Bronchial epithelial cell (primary cell): ENCODE measurements around the gene MINDY4. TPM values are rescaled to one million over a fixed set of nuclear protein-coding genes. Genes with fewer than 3 reads are reported as not detected.
A peak's percentile ranks its signal among the peaks of the same experiment; 100 is the strongest.

Experiments
- DNase-seq: peaks from one replicate; pipeline ENCODE4 v3.0.0-alpha.2; 2010; ENCODE audit warnings: low read depth
- FAIRE-seq: peaks from 2 replicates; lab custom pipeline; 2011; peaks lifted over from hg19 to GRCh38; lab: Jason Lieb, UNC
- H3K27me3 ChIP-seq: 2 replicates; pipeline ENCODE4 v1.5.1; 2011; ENCODE audit warnings: low read length; ENCODE audit not compliant: control insufficient read depth, insufficient read depth
- H3K36me3 ChIP-seq: 2 replicates; pipeline ENCODE4 v1.5.1; 2011; ENCODE audit warnings: low read length; ENCODE audit not compliant: control insufficient read depth, insufficient read depth
- H3K4me3 ChIP-seq: 2 replicates; pipeline ENCODE4 v1.5.1; 2011; ENCODE audit warnings: mild to moderate bottlenecking, low read depth, low read length, control low read depth
- CTCF ChIP-seq: IDR thresholded peaks from 2 replicates; pipeline ENCODE4 v1.5.1; 2011; ENCODE audit warnings: mild to moderate bottlenecking, moderate library complexity, low read length, control low read depth, inconsistent platforms; ENCODE audit not compliant: insufficient read depth, severe bottlenecking
- total RNA-seq: library from RNA; depleted of rRNA; stranded (reverse); fragments of >200 nt; gene quantifications from 2 replicates; pipeline ENCODE4 v1.2.1, GENCODE V29; 2014

Gene MINDY4
- total RNA-seq, 1 donor from 2014 or later, result 1.1 TPM

GRCh38 chr7:30859940-30860496 lies 88.8 kb downstream of the MINDY4 start:
- TF ChIP-seq CTCF, result no peak
- H3K4me3 ChIP-seq, result no peak overlapping the region
- no peak for FAIRE-seq
- no peaks in the 10 kb centered on the region for H3K36me3 ChIP-seq
- DNase-seq, result no peak
- no peaks in the 10 kb centered on the region for H3K27me3 ChIP-seq

GRCh38 chr7:30861612-30862011 lies 90.4 kb downstream of the MINDY4 start:
- TF ChIP-seq CTCF, result no peak
- H3K4me3 ChIP-seq, result no peak overlapping the region
- no peaks in the 10 kb centered on the region for H3K36me3 ChIP-seq
- DNase-seq, result no peak
- H3K27me3 ChIP-seq, result no peaks in the 10 kb centered on the region
- no peak for FAIRE-seq

- Histone ChIP-seq H3K27me3 (no peaks in the 10 kb centered on the region), H3K4me3 (no peak overlapping the region), H3K36me3 (no peaks in the 10 kb centered on the region)
- FAIRE-seq (no peak), DNase-seq (no peak)
- no peak for TF ChIP-seq CTCF
Observed at GRCh38 chr7:30862995-30863705, 91.9 kb downstream of the MINDY4 start.

GRCh38 chr7:30863706-30864035 lies 92.5 kb downstream of the MINDY4 start:
- no peak for TF ChIP-seq CTCF
- DNase-seq (no peak), FAIRE-seq (no peak)
- Histone ChIP-seq H3K27me3 (peaks cover 2% of the 10 kb centered on the region), H3K36me3 (no peaks in the 10 kb centered on the region), H3K4me3 (no peak overlapping the region)

- Histone ChIP-seq H3K36me3 (no peaks in the 10 kb centered on the region), H3K4me3 (no peak overlapping the region), H3K27me3 (peaks cover 2% of the 10 kb centered on the region)
- TF ChIP-seq CTCF, result no peak
- DNase-seq (no peak), FAIRE-seq (no peak)
Observed at GRCh38 chr7:30864101-30864500, 92.9 kb downstream of the MINDY4 start.

GRCh38 chr7:30865076-30865475 lies 93.9 kb downstream of the MINDY4 start:
- Histone ChIP-seq H3K27me3 (peaks cover 2% of the 10 kb centered on the region), H3K36me3 (no peaks in the 10 kb centered on the region), H3K4me3 (no peak overlapping the region)
- peak; percentile 47 for FAIRE-seq
- TF ChIP-seq CTCF, result no peak
- DNase-seq, result no peak
